Breast epithelium (tissue), 3 donors: ENCODE results near the gene NBAS.

Source experiments
- POLR2AphosphoS5 ChIP-seq, 3 donors: sonication (generic); formaldehyde crosslinking; IDR thresholded peaks; one replicate each; pipeline ENCODE4 v1.6.1; 2017; ENCODE audit warnings: antibody characterized with exemption in 3 of 3
- TF ChIP-seq, protein P1 (sequence below), 3 donors: fragments of 450-650 bp; IDR thresholded peaks; one replicate each; pipeline ENCODE4 v1.5.1; 2016 to 2017; ENCODE audit warnings: antibody characterized with exemption in 3 of 3, mild to moderate bottlenecking in 3 of 3, moderate library complexity in 3 of 3

DNA sequence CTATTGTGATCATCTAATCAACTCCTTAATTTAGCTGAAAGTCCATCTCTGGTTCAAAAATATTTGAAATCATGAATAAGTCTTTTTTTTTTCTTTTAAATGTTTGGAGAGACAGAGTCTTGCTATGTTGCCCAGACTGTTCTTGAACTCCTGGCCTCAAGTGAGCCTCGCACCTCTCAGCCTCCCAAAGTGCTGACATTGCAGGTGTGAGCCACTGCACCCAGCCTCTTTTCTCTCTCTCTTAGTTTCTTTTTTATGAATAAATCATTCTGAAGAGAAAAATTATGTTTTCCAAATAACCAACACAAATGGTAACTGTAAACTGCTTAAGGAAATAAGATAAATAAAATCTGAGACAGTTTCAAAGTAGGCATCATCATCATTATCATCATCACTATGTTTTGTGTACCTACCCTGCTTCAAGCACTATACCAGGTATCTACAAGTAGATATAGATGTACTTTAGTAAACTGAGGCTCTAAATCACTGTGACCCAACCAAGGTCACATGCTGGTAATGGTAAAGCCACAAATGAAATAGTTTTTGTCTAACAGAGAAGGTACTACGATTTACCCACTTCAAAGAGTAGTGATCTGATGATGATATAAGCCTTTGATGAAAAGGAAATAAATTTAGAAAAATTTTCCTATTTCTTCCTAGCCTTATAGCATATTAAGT, 5.0 kb upstream of the NBAS start:
- TF ChIP-seq POLR2AphosphoS5 (IDR thresholded peaks at IDR 0.05) = no peak
- TF ChIP-seq, protein P1, sequence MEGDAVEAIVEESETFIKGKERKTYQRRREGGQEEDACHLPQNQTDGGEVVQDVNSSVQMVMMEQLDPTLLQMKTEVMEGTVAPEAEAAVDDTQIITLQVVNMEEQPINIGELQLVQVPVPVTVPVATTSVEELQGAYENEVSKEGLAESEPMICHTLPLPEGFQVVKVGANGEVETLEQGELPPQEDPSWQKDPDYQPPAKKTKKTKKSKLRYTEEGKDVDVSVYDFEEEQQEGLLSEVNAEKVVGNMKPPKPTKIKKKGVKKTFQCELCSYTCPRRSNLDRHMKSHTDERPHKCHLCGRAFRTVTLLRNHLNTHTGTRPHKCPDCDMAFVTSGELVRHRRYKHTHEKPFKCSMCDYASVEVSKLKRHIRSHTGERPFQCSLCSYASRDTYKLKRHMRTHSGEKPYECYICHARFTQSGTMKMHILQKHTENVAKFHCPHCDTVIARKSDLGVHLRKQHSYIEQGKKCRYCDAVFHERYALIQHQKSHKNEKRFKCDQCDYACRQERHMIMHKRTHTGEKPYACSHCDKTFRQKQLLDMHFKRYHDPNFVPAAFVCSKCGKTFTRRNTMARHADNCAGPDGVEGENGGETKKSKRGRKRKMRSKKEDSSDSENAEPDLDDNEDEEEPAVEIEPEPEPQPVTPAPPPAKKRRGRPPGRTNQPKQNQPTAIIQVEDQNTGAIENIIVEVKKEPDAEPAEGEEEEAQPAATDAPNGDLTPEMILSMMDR (IDR thresholded peaks at IDR 0.05) = no peak
